ENCODE results near the gene UBC.
"Not testable (repeated sequence)": the region's sequence is repeated elsewhere in the genome, so short reads cannot be mapped to it uniquely, and the experiment has no call there.

The UBC gene

DNA sequence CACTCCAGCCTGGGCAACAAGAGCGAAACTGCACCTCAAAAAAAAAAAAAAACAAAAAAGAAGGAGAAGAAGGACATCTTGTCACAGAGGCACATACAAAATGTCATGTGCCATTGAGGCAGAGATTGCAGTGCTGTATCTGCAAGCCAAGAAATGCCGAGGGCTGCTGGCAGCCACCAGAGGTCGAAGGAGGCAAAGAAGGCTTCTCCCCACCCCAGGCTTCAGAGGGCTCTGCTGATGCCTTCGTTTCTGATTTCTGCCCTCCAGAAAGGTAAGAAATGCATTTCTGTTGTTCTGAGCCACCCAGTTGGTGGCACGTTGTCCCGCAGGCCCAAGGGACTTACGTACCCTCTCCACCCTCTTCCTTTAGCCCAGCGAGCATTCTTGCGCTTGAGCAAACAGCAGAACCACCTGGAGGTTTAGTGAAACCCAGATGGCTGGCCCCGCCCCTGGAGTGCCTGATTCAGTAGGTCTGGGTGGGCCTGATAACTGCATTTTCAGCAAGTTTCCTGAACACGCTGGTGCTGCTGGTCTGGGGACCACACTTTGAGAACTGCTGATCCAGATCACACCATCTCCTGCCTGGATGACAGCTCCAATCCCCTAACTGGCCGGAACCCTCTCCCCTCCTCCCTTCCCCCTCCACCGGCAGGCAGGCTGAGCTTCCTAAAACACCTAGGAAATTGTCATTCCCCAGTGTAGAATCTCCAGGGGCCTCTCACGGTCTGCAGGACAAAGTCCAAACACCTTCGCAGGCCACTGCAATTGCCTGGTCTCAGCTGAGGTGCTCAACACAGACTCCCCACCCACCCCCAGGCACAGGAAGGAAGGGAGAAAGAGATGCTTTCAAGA is 29.6 kb downstream of the UBC start:
- Histone ChIP-seq H3K27me3 (ENCODE audit: control insufficient read depth, insufficient read depth, low read length) (no peaks in the 10 kb centered on the region), H3K9me3 (ENCODE audit: control insufficient read depth, low read length) (no peaks in the 10 kb centered on the region), H3K4me3 (ENCODE audit: low read length) (no peak overlapping the region), H3K4me1 (ENCODE audit: control insufficient read depth, insufficient read depth, low read length) (peaks cover 9% of the 10 kb centered on the region), H3K36me3 (ENCODE audit: control insufficient read depth, insufficient read depth, low read length) (no peaks in the 10 kb centered on the region), H3K9ac (ENCODE audit: low read length) (peak overlapping the region; percentile 6)

DNA sequence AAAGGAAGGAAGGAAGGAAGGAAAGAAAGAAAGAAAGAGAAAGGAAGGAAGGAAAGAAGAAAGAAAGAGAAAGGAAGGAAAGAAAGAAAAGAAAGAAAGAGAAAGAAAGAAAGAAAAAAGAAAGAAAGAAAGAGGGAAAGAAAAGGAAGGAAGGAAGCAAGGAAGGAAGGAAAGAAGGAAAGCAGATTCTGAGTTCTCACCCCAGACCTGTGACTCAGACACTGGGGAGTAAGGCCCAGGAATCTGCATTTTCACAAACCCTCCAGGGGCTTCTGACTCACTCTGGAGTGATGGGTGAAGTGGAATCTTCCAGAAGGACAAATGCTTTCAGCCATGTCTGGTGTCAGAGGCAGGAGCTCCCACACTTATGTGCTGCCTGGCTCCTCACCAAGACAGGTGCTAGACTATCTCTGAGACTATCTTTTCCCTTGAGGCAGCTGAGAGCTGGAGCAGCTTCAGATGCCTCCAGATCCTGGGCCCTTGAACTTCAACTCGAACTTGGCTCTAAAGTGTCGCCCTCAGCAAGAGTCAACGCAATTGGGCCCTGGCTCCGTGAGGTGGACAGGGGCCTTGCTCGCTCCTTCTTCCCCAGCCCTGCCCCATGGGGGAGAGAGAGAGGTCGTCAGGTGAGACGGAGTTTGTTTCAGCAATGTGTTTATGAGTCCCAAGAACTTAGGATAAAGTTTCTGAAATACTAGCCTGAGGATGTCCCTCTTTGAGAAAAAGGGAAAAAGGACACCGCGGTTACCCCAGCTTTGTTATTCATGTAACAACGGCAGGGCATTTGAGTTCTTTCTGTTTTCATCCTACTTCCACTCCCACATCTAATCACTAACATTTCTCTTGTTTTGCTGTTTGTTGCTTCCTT is 31.0 kb downstream of the UBC start:
- Histone ChIP-seq H3K4me3 (ENCODE audit: low read length) (no peak overlapping the region), H3K9me3 (ENCODE audit: control insufficient read depth, low read length) (no peaks in the 10 kb centered on the region), H3K4me1 (ENCODE audit: control insufficient read depth, insufficient read depth, low read length) (peaks cover 9% of the 10 kb centered on the region), H3K9ac (ENCODE audit: low read length) (no peak overlapping the region), H3K36me3 (ENCODE audit: control insufficient read depth, insufficient read depth, low read length) (no peaks in the 10 kb centered on the region), H3K27me3 (ENCODE audit: control insufficient read depth, insufficient read depth, low read length) (no peaks in the 10 kb centered on the region)

DNA sequence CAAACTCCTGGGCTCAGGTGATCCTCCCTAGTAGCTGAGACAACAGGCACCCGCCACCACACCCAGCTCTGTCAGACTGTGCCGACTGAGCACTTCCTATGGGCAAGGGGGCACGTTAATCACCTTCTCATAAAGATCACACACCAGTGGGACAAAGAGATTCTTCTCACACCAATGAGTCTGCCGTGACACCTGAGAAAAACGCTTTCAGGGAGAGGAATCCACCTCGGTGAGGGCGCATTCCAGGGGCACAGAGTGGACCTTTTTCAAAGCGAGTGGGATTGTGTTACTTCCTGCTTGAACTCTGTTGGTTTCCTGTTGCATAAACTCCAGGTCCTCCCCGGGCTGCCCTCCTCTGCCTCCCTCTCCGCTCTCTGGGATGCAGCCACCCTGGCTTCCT is 33.3 kb downstream of the UBC start:
- Histone ChIP-seq H3K27me3 (ENCODE audit: control insufficient read depth, insufficient read depth, low read length) (no peaks in the 10 kb centered on the region), H3K9ac (ENCODE audit: low read length) (no peak overlapping the region), H3K4me3 (ENCODE audit: low read length) (no peak overlapping the region), H3K9me3 (ENCODE audit: control insufficient read depth, low read length) (no peaks in the 10 kb centered on the region), H3K36me3 (ENCODE audit: control insufficient read depth, insufficient read depth, low read length) (no peaks in the 10 kb centered on the region), H3K4me1 (ENCODE audit: control insufficient read depth, insufficient read depth, low read length) (peaks cover 9% of the 10 kb centered on the region)

DNA sequence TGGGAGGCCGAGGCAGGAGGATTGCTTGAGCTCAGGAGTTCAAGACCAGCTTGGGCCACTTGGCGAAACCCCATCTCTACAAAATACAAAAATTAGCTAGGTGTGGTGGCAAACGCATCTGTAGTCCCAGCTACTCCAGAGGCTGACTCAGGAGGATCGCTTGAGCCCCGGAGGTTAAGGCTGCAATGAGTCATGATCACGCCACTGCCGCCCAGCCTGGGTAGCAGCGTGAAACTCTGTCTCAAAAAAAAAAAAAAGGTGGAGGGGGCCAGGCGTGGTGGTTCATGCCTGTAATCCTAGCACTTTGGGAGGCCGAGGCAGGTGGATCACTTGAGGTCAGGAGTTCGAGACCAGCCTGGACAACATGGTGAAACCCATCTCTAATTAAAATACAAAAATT is 34.1 kb downstream of the UBC start:
- not testable (repeated sequence) for H3K4me3 ChIP-seq (ENCODE audit: low read length); H3K36me3 ChIP-seq (ENCODE audit: control insufficient read depth, insufficient read depth, low read length); H3K27me3 ChIP-seq (ENCODE audit: control insufficient read depth, insufficient read depth, low read length); H3K9me3 ChIP-seq (ENCODE audit: control insufficient read depth, low read length); H3K9ac ChIP-seq (ENCODE audit: low read length)
- H3K4me1 ChIP-seq (ENCODE audit: control insufficient read depth, insufficient read depth, low read length): peaks cover 13% of the 10 kb centered on the region

DNA sequence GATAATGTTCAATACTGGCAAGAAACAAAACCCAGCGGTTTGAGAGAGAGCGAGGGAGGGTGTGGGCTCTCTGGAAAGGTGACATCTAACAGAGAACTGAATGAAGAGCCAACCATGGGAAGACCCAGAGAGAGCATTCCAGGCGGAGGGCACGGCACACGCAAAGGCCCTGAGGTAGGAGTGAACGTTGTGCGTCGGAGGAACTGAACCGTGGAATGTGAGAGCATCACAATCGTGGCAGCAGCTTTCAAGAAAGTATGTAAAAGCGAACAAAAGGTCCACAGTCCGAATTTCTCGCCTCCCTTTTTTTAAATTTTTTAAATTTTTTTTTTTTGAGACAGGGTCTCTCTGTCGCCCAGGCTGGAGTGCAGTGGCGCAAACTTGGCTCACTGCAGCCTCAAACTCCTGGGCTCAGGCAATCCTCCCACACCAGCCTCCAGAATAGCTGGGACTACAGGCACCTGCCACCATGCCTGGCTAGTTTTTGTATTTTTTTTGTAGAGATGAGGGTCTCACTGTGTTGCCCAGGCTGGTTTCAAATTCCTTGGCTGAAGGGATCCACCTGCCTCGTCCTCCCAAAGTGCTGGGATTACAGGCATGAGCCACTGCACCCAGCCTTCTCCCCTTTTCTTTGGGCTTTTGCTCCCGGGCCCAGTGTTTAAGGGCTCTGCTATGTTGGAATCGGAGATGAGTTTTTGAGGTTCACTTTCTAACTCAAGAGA is 35.5 kb downstream of the UBC start:
- peaks cover 5% of the 10 kb centered on the region for H3K4me1 ChIP-seq (ENCODE audit: control insufficient read depth, insufficient read depth, low read length)
- no peak overlapping the region for H3K4me3 ChIP-seq (ENCODE audit: low read length)
- no peaks in the 10 kb centered on the region for H3K27me3 ChIP-seq (ENCODE audit: control insufficient read depth, insufficient read depth, low read length)

DNA sequence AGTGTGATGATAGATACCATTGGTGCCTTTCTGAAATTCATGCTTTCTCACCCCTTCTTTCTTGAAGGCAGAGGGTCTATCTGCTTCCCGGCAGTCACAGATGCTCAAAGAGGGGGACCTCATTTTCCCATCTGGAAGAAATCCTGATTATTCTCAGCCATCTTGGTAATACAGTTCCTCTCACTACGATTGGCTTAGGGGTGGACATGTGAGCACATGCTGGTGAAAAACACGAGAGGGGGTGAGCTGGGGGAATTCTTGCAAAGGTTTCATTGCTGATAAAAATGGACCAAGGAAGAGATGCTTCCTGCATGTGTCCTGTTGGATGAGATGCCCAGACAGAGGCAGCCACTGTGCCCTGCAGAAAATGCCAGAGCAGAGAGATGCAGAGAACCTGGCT is 37.0 kb downstream of the UBC start:
- no peaks in the 10 kb centered on the region for H3K36me3 ChIP-seq (ENCODE audit: control insufficient read depth, insufficient read depth, low read length)
- no peak overlapping the region for H3K9ac ChIP-seq (ENCODE audit: low read length)
- no peak overlapping the region for H3K4me3 ChIP-seq (ENCODE audit: low read length)
- H3K4me1 ChIP-seq (ENCODE audit: control insufficient read depth, insufficient read depth, low read length): peaks cover 5% of the 10 kb centered on the region
- no peaks in the 10 kb centered on the region for H3K9me3 ChIP-seq (ENCODE audit: control insufficient read depth, low read length)
- H3K27me3 ChIP-seq (ENCODE audit: control insufficient read depth, insufficient read depth, low read length): no peaks in the 10 kb centered on the region

More for the DNA sequence above, 35.5 kb downstream of the UBC start:
- Histone ChIP-seq H3K9me3 (ENCODE audit: control insufficient read depth, low read length) (no peaks in the 10 kb centered on the region), H3K9ac (ENCODE audit: low read length) (no peak overlapping the region), H3K36me3 (ENCODE audit: control insufficient read depth, insufficient read depth, low read length) (no peaks in the 10 kb centered on the region)

DNA sequence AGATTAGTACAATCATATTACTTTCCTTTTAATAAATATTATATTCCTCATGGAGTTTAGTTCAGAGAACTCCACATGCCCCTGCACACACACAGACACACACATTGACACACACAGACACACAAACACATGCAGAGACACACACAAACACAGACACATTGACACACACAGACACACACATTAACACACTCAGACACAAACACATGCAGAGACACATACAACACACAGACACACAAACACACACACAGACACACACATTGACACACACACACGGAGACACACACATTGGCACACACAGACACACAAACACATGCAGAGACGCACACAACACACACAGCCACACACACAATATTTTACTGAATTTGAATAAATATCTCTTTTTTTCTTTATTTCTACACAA is 38.3 kb downstream of the UBC start:
- H3K4me1 ChIP-seq (ENCODE audit: control insufficient read depth, insufficient read depth, low read length): peaks cover 5% of the 10 kb centered on the region
- H3K36me3 ChIP-seq (ENCODE audit: control insufficient read depth, insufficient read depth, low read length): no peaks in the 10 kb centered on the region
- H3K27me3 ChIP-seq (ENCODE audit: control insufficient read depth, insufficient read depth, low read length): no peaks in the 10 kb centered on the region
- H3K9me3 ChIP-seq (ENCODE audit: control insufficient read depth, low read length): no peaks in the 10 kb centered on the region
- no peak overlapping the region for H3K9ac ChIP-seq (ENCODE audit: low read length)
- H3K4me3 ChIP-seq (ENCODE audit: low read length): no peak overlapping the region

DNA sequence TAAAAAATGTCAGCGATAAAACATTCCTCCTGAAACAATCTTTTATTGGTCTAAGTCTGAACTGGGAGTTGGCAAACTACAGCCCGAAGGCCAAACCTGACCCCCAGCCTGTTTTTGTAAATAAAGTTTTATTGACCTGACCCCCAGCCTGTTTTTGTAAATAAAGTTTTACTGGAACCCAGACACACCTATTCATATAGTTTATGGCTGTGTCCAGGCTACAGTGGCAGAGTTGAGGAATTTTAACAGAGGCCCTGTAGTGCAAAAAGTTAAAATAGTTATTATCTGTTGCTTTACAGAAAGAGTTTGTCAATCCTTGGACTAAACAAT is 38.7 kb downstream of the UBC start:
- H3K4me3 ChIP-seq (ENCODE audit: low read length): no peak overlapping the region
- H3K9me3 ChIP-seq (ENCODE audit: control insufficient read depth, low read length): no peaks in the 10 kb centered on the region
- H3K27me3 ChIP-seq (ENCODE audit: control insufficient read depth, insufficient read depth, low read length): no peaks in the 10 kb centered on the region
- H3K9ac ChIP-seq (ENCODE audit: low read length): no peak overlapping the region
- H3K36me3 ChIP-seq (ENCODE audit: control insufficient read depth, insufficient read depth, low read length): no peaks in the 10 kb centered on the region
- peaks cover 5% of the 10 kb centered on the region for H3K4me1 ChIP-seq (ENCODE audit: control insufficient read depth, insufficient read depth, low read length)

DNA sequence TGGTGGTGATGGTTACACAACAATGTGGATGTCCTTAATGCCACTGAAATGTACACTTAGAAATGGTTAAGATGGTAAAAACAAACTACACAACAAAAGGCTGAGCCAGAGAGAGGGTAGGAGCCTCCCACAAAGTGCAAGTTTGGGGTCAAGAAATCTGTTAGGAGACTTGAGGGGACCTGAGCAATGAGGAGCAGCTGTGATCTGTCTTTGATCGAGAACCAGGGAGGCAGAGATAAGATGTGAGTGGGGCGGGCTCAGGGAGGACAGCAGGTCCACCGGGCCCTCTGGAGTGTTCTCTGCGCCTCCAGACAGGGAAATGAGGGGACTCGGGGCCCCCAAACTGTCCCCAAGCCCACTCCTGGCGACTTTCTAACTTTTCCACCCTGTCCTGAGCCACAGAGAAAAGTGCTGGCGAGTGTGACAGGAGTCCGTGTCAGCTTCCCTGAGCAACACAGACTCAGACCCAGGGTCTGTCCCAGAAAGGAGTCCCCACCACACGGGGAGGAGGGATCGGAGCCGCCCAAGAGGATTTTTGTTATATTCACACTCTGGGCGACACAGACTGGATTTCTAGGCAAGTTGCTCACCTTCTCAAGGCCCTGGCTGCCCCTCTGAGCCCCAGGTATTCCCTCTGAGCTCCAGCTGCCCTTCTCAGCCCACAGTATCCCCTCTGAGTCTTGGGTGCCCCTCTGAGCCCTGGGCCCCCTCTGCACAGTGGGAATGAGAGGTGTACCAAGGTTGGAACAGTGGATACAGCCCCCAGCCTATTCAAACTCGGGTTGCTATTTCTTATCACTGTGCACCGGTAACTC is 39.3 kb downstream of the UBC start:
- H3K36me3 ChIP-seq (ENCODE audit: control insufficient read depth, insufficient read depth, low read length): no peaks in the 10 kb centered on the region
- no peak overlapping the region for H3K4me3 ChIP-seq (ENCODE audit: low read length)
- H3K27me3 ChIP-seq (ENCODE audit: control insufficient read depth, insufficient read depth, low read length): no peaks in the 10 kb centered on the region
- H3K4me1 ChIP-seq (ENCODE audit: control insufficient read depth, insufficient read depth, low read length): peaks cover 5% of the 10 kb centered on the region
- no peaks in the 10 kb centered on the region for H3K9me3 ChIP-seq (ENCODE audit: control insufficient read depth, low read length)
- H3K9ac ChIP-seq (ENCODE audit: low read length): no peak overlapping the region

DNA sequence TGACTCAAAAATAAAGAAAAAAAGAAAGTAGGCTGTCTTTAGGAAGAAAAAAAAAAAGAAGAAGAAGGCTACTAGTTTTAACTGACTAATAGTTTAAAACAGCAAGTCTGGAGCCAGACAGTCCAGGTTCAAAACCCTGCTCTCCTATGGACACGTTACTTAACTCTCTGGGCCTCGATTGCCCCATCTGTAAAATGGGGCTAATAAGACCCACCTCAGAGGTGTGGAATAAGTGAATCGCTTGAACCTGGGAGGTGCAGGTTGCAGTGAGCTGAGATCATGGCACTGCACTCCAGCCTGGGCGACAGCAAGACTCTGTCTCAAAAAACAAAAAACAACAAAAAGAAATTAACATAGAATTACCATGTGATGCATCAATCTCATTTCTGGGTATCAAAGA is 40.3 kb downstream of the UBC start:
- H3K4me1 ChIP-seq (ENCODE audit: control insufficient read depth, insufficient read depth, low read length): peaks cover 5% of the 10 kb centered on the region
- no peaks in the 10 kb centered on the region for H3K27me3 ChIP-seq (ENCODE audit: control insufficient read depth, insufficient read depth, low read length)
- no peak overlapping the region for H3K4me3 ChIP-seq (ENCODE audit: low read length)
- no peaks in the 10 kb centered on the region for H3K36me3 ChIP-seq (ENCODE audit: control insufficient read depth, insufficient read depth, low read length)
- no peaks in the 10 kb centered on the region for H3K9me3 ChIP-seq (ENCODE audit: control insufficient read depth, low read length)
- no peak overlapping the region for H3K9ac ChIP-seq (ENCODE audit: low read length)

DNA sequence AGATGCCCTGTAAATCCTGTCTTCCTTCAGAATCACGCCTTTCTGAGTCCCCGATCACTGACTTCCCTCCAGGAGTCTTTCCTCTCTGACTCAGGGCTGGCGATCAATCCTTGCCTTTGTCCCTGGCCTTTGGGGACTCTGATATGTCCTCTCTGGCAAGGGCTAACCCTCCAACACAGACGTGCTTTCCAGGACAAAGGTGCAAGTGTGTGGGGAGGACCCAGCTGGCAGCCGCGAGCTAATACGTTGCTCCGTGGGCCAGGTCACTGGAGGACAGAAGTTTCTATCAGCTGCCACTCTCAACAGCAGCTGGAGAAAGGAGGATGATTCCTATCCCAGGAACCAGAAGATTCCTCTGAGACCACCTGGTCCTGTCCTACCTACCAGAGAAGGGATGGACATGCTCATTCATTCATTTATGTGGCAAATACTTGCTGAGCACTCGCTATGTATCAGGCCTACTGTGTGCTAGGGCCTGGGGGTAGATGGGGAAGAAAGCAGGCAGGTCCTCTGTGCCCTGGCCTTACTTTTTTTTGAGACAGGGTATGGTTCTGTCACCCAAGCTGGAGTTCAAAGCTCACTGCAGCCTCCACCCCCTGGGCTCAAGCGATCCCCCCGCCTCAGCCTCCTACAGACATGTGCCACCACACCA is 42.3 kb downstream of the UBC start:
- H3K27me3 ChIP-seq (ENCODE audit: control insufficient read depth, insufficient read depth, low read length): no peaks in the 10 kb centered on the region
- no peak overlapping the region for H3K4me3 ChIP-seq (ENCODE audit: low read length)
- H3K36me3 ChIP-seq (ENCODE audit: control insufficient read depth, insufficient read depth, low read length): no peaks in the 10 kb centered on the region
- H3K9me3 ChIP-seq (ENCODE audit: control insufficient read depth, low read length): no peaks in the 10 kb centered on the region
- H3K9ac ChIP-seq (ENCODE audit: low read length): no peak overlapping the region
- peaks cover 9% of the 10 kb centered on the region for H3K4me1 ChIP-seq (ENCODE audit: control insufficient read depth, insufficient read depth, low read length)

All from mucosa of stomach (tissue), 1 donor.